GM10266 (cell line): ENCODE data around the gene IRAK3.
"Not testable (repeated sequence)": the region's sequence is repeated elsewhere in the genome, so short reads cannot be mapped to it uniquely, and the experiment has no call there.

Source experiments
- DNase-seq: peaks from one replicate; pipeline ENCODE4 v3.0.0; 2012; ENCODE audit errors: extremely low spot score
- CTCF ChIP-seq: IDR thresholded peaks from 2 replicates; pipeline ENCODE4 v1.5.1; 2012; ENCODE audit warnings: mild to moderate bottlenecking, low read depth; ENCODE audit not compliant: control insufficient read depth, insufficient read depth; ENCODE audit errors: missing control alignments

IRAK3 gene

GRCh38 chr12:66199141-66199540, 10.1 kb downstream of the IRAK3 start:
- no peak for TF ChIP-seq CTCF
- no peak for DNase-seq

DNA sequence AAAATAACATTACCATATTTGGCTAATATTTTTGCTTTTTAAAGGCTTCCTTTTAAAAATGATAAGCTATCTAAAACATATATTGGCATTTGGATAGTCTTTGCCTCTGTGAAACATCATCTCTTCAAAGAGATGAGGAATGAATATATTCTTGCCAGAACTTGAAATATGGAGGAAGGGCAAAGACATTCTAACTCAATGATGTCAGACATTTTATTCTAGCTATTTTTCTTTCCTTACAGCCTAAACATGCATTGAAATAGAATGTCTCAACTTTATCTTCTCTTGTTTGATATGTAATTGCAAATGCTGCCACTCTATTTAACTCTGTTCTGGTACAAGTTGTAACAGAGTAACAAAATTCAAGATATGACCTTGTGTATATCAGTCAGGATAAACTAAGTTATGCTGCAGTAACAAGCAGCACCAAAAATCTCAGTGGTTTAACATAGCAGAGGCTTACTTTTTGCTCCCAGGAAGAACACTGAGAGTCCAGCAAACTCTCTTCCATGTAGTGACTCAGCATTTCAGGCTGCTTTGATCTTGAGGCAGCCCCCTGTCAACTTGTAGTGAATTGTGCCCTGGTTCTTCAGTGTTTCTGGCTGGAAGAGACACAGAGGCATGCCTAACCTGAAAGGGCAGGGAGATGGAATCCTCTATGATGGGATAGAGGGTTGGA, 11.0 kb downstream of the IRAK3 start:
- no peak for DNase-seq
- no peak for TF ChIP-seq CTCF

- TF ChIP-seq CTCF, result no peak
- DNase-seq, result no peak
These were observed 14.8 kb downstream of the IRAK3 start for GRCh38 chr12:66203820-66204219.

DNA sequence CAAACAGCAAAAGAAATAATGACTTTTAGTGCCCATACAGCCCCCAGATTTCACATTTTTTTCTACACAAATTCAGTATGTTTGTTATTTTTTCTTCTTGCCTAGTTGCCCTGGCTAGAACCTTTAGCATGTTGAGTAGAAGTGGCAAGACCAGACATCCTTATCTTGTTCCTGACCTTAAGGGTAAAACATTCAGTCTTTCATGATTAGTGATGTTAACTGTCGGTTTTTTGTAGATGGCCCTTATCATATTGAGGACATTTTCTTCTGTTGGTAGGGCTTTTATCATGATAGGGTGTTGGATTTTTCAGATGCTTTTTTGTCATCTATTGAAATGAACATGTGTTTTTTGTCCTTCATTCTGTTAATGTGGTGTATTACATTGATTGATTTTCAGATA, 17.1 kb downstream of the IRAK3 start:
- no peak for DNase-seq
- no peak for TF ChIP-seq CTCF

GRCh38 chr12:66210840-66211239, 21.8 kb downstream of the IRAK3 start:
- TF ChIP-seq CTCF, result no peak
- DNase-seq, result no peak

GRCh38 chr12:66211573-66211972, 22.6 kb downstream of the IRAK3 start:
- DNase-seq, result not testable (repeated sequence)

DNA sequence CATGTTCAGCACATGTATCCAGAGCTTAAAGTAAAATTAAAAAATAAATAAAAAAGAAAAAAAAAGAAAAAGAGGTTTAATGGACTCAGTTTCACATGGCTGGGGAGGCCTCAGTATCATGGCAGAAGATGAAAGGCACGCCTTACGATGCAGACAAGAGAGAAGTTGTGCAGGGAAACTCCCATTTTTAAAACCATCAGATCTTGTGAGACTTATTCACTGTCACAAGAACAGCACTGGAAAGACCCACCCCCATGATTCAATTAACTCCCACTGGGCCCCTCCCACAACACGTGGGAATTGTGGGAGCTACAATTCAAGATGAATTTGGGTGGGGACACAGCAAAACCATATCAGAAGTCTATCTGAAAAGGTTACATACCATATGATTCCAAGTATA, 24.0 kb downstream of the IRAK3 start:
- DNase-seq, result not testable (repeated sequence)

- no peak for DNase-seq
- no peak for TF ChIP-seq CTCF
These were observed 28.4 kb downstream of the IRAK3 start for GRCh38 chr12:66217342-66217917.
